WTC11 (cell line): ENCODE measurements around the gene GPC6. TPM values are rescaled to one million over a fixed set of nuclear protein-coding genes. Genes with fewer than 3 reads are reported as not detected.

ENCODE experiments used
- ATAC-seq: fragments of 200-7000 bp; cut with Tn5 transposase; 2 replicates; pipeline ENCODE4 v1.10.0; 2021; ENCODE audit warnings: mild to moderate bottlenecking, moderate library complexity
- CTCF ChIA-PET: fragments of 300-600 bp; sonication (Branson Sonifier 250); formaldehyde crosslinking; loops from one replicate; lab custom pipeline; 2021; ENCODE audit warnings: antibody characterized with exemption; lab: Charles Lee
- POLR2A ChIA-PET: fragments of 350-600 bp; sonication (Branson Sonifier 250); formaldehyde crosslinking; loops from one replicate; lab custom pipeline; 2021; ENCODE audit warnings: antibody characterized with exemption; lab: Charles Lee
- DNase-seq: peaks from one replicate; pipeline ENCODE4 v3.0.0; 2021; ENCODE audit warnings: low spot score
- H3K27ac Mint-ChIP-seq: 2 replicates; pipeline ENCODE4 v1.8.0; 2021; ENCODE audit warnings: mixed read lengths
- H3K27me3 Mint-ChIP-seq: 2 replicates; pipeline ENCODE4 v1.8.0; 2021; ENCODE audit warnings: low read depth, mild to moderate bottlenecking, moderate library complexity, mixed read lengths
- H3K36me3 Mint-ChIP-seq: 2 replicates; pipeline ENCODE4 v1.8.0; 2021; ENCODE audit warnings: mixed read lengths
- H3K4me1 Mint-ChIP-seq: 2 replicates; pipeline ENCODE4 v1.8.0; 2022; ENCODE audit warnings: mixed read lengths
- H3K4me3 Mint-ChIP-seq: 2 replicates; pipeline ENCODE4 v1.8.0; 2021; ENCODE audit warnings: mild to moderate bottlenecking, moderate library complexity, mixed read lengths
- H3K9me3 Mint-ChIP-seq: 2 replicates; pipeline ENCODE4 v1.8.0; 2021; ENCODE audit warnings: mixed read lengths
- AFF4 ChIP-seq: sonication (generic); formaldehyde crosslinking; IDR thresholded peaks from 2 replicates; pipeline ENCODE4 v1.8.1; 2023; ENCODE audit warnings: mild to moderate bottlenecking, missing genetic modification reagents, borderline replicate concordance
- ATF1 ChIP-seq: sonication (generic); formaldehyde crosslinking; IDR thresholded peaks from 2 replicates; pipeline ENCODE4 v1.8.1; 2023; ENCODE audit warnings: mild to moderate bottlenecking, moderate library complexity, missing genetic modification reagents
- CDX4 ChIP-seq: fragments of 250-450 bp; sonication (Bioruptor Pico); IDR thresholded peaks from 2 replicates; pipeline ENCODE4 v1.9.0; 2021; ENCODE audit warnings: moderate library complexity, mild to moderate bottlenecking, inconsistent platforms, borderline replicate concordance
- CREB1 ChIP-seq: sonication (generic); formaldehyde crosslinking; IDR thresholded peaks from 2 replicates; pipeline ENCODE4 v1.8.0; 2023; ENCODE audit warnings: mild to moderate bottlenecking, missing genetic modification reagents
- ETV6 ChIP-seq: sonication (generic); formaldehyde crosslinking; IDR thresholded peaks from 2 replicates; pipeline ENCODE4 v1.8.1; 2022; ENCODE audit warnings: mild to moderate bottlenecking, missing genetic modification reagents
- FOXP1 ChIP-seq: sonication (generic); formaldehyde crosslinking; IDR thresholded peaks from 2 replicates; pipeline ENCODE4 v1.8.0; 2022; ENCODE audit warnings: missing genetic modification reagents, mild to moderate bottlenecking, moderate library complexity, borderline replicate concordance
- HMGXB4 ChIP-seq: sonication (generic); formaldehyde crosslinking; IDR thresholded peaks from 2 replicates; pipeline ENCODE4 v1.8.1; 2023; ENCODE audit warnings: mild to moderate bottlenecking, moderate library complexity, missing genetic modification reagents
- IRF1 ChIP-seq: sonication (generic); formaldehyde crosslinking; IDR thresholded peaks from 2 replicates; pipeline ENCODE4 v1.8.0; 2023; ENCODE audit warnings: missing genetic modification reagents
- JUN ChIP-seq: sonication (generic); formaldehyde crosslinking; IDR thresholded peaks from 2 replicates; pipeline ENCODE4 v1.8.0; 2023; ENCODE audit warnings: mild to moderate bottlenecking, missing genetic modification reagents
- KAT7 ChIP-seq: sonication (generic); formaldehyde crosslinking; IDR thresholded peaks from 2 replicates; pipeline ENCODE4 v1.8.1; 2023; ENCODE audit warnings: missing genetic modification reagents, mild to moderate bottlenecking, borderline replicate concordance
- MLX ChIP-seq: sonication (generic); formaldehyde crosslinking; IDR thresholded peaks from 2 replicates; pipeline ENCODE4 v1.8.1; 2023; ENCODE audit warnings: mild to moderate bottlenecking, missing genetic modification reagents, moderate library complexity
- NR1H2 ChIP-seq: sonication (generic); formaldehyde crosslinking; IDR thresholded peaks from 2 replicates; pipeline ENCODE4 v1.9.0; 2021; ENCODE audit warnings: mild to moderate bottlenecking, moderate library complexity, missing genetic modification reagents
- PRDM15 ChIP-seq: sonication (generic); formaldehyde crosslinking; IDR thresholded peaks from 2 replicates; pipeline ENCODE4 v1.8.0; 2022; ENCODE audit warnings: missing genetic modification reagents
- PREB ChIP-seq: sonication (generic); formaldehyde crosslinking; IDR thresholded peaks from 2 replicates; pipeline ENCODE4 v1.8.1; 2022; ENCODE audit warnings: mild to moderate bottlenecking, missing genetic modification reagents, moderate library complexity, borderline replicate concordance
- TEAD1 ChIP-seq: sonication (generic); formaldehyde crosslinking; IDR thresholded peaks from 2 replicates; pipeline ENCODE4 v1.8.0; 2022; ENCODE audit warnings: mild to moderate bottlenecking, missing genetic modification reagents
- USF1 ChIP-seq: sonication (generic); formaldehyde crosslinking; IDR thresholded peaks from 2 replicates; pipeline ENCODE4 v1.8.0; 2022; ENCODE audit warnings: mild to moderate bottlenecking, missing genetic modification reagents
- ZBTB43 ChIP-seq: sonication (generic); formaldehyde crosslinking; IDR thresholded peaks from 2 replicates; pipeline ENCODE4 v1.8.1; 2023; ENCODE audit warnings: mild to moderate bottlenecking, missing genetic modification reagents
- total RNA-seq: library from RNA; stranded (reverse); gene quantifications from 3 replicates; pipeline ENCODE4 v1.2.3, GENCODE V29; 2021

GPC6 gene
- total RNA-seq, 1 experiment from 2014 or later = 19.5 TPM

- no peak for TF ChIP-seq PREB
- no peak for TF ChIP-seq TEAD1
- TF ChIP-seq ATF1 (CRISPR knock-in tag) = no peak
- TF ChIP-seq KAT7 (CRISPR knock-in tag) = no peak
- TF ChIP-seq MLX (CRISPR knock-in tag) = no peak
- TF ChIP-seq CREB1 (CRISPR knock-in tag) = no peak
- TF ChIP-seq, all 79 proteins: peak for 0
Observed at GRCh38 chr13:94328381-94329041, 1101.9 kb downstream of the GPC6 start (continued).

GRCh38 chr13:94329277-94329676 lies 1102.7 kb downstream of the GPC6 start:
- no peak overlapping the region for H3K27ac Mint-ChIP-seq
- H3K27me3 Mint-ChIP-seq = no peaks in the 10 kb centered on the region
- H3K9me3 Mint-ChIP-seq = no peaks in the 10 kb centered on the region
- H3K4me3 Mint-ChIP-seq = no peak overlapping the region
- DNase-seq (no peak), ATAC-seq (no peak)
- peaks cover 31% of the 10 kb centered on the region for H3K4me1 Mint-ChIP-seq
- CTCF ChIA-PET = no interaction called here
- H3K36me3 Mint-ChIP-seq = no peaks in the 10 kb centered on the region
- POLR2A ChIA-PET = no interaction called here
- TF ChIP-seq NR1H2 (CRISPR knock-in tag) (no peak), MLX (CRISPR knock-in tag) (no peak), PRDM15 (CRISPR knock-in tag) (no peak), USF1 (CRISPR knock-in tag) (no peak), FOXP1 (CRISPR knock-in tag) (no peak), JUN (CRISPR knock-in tag) (no peak), IRF1 (no peak), PREB (no peak), AFF4 (CRISPR knock-in tag) (no peak), CDX4 (CRISPR knock-in tag) (no peak), HMGXB4 (no peak), ETV6 (CRISPR knock-in tag) (no peak), ZBTB43 (no peak)
